ENCODE data around the gene NDUFAF8.

The NDUFAF8 gene

DNA sequence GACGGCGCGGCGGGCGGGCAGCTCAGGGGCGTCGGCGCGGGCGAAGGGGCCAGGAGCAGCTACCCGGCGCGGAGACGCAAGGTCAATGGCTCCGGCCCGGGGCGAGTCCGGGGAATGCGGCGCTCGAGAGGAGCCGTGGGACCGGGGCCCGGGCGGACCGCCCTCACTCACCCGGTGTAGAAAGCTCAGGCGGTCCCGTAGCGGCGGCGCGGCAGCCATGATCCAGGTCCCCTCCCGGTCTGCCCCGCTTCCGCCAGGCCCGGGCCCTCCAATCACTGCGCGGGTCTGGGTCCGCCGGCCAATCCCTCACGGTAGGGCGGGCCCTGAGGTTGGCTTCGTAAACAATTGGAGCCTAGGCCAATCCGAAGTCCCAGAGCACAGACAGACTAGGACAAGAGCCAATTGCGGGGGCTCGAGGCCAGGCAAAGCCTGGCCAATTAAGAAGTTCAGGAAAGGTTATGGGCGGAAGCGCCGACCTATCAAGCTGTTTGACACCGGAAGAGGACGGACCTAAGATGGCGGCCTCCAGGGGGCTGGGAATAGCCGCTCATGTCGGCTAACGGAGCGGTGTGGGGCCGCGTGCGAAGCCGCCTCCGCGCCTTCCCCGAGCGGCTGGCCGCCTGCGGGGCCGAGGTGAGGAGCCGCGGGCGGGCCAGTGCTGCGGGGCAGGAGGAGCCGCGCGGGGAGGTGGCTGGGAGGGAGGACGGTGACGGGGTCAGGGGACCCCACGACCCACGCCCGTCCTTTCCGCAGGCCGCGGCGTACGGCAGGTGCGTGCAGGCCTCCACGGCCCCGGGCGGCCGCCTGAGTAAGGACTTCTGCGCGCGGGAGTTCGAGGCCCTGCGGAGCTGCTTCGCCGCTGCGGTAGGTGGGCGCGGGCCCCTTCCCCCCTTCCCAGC is at the start of gene NDUFAF8, which contains the start of gene TEPSIN:
Gene NDUFAF8, plus strand, starts transcription at position 504 of the 899 bp plus-strand sequence. Its CDS starts 46 bp downstream, at position 550.
Gene TEPSIN, minus strand, starts transcription at position 241 of the 899 bp plus-strand sequence. Its CDS starts 22 bp downstream, at position 219.
- TF ChIP-seq EZH2 (IDR thresholded peaks at IDR 0.05; ENCODE audit: borderline replicate concordance, low read depth, low read length, severe bottlenecking): no peak
- TF ChIP-seq, protein P1, sequence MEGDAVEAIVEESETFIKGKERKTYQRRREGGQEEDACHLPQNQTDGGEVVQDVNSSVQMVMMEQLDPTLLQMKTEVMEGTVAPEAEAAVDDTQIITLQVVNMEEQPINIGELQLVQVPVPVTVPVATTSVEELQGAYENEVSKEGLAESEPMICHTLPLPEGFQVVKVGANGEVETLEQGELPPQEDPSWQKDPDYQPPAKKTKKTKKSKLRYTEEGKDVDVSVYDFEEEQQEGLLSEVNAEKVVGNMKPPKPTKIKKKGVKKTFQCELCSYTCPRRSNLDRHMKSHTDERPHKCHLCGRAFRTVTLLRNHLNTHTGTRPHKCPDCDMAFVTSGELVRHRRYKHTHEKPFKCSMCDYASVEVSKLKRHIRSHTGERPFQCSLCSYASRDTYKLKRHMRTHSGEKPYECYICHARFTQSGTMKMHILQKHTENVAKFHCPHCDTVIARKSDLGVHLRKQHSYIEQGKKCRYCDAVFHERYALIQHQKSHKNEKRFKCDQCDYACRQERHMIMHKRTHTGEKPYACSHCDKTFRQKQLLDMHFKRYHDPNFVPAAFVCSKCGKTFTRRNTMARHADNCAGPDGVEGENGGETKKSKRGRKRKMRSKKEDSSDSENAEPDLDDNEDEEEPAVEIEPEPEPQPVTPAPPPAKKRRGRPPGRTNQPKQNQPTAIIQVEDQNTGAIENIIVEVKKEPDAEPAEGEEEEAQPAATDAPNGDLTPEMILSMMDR (IDR thresholded peaks at IDR 0.05; ENCODE audit: borderline replicate concordance, extremely low read depth, low read length, poor library complexity, severe bottlenecking): no peak
- peak within 1 kb of the TSS; percentile 79 for H3K27ac ChIP-seq (ENCODE audit: low read length)
- H3K9me3 ChIP-seq (ENCODE audit: insufficient read depth, low read length, severe bottlenecking): no peaks in the 10 kb centered on the region
- H3K4me1 ChIP-seq (ENCODE audit: insufficient read depth, low read length): peaks cover 45% of the 10 kb centered on the region
- H2AFZ ChIP-seq (ENCODE audit: low read depth, low read length): peak within 1 kb of the TSS; percentile 85
- peak within 1 kb of the TSS; percentile 82 to 89 for H3K4me3 ChIP-seq (ENCODE audit: low read depth in 1 of 2, low read length in 2 of 2)
- peaks cover 37% of the 10 kb centered on the region for H3K36me3 ChIP-seq (ENCODE audit: insufficient read depth, low read length)
- H3K79me2 ChIP-seq (ENCODE audit: insufficient read depth, low read length): peaks cover 65% of the 10 kb centered on the region
- H3K4me2 ChIP-seq (ENCODE audit: insufficient read depth, low read length): peak within 1 kb of the TSS; percentile 93
- DNase-seq (peak; percentile 99), ATAC-seq (ENCODE audit: insufficient read depth, low read depth) (peak; percentile 96)
- H4K20me1 ChIP-seq (ENCODE audit: insufficient read depth, low read length): peaks cover 43% of the 10 kb centered on the region
- H3K9ac ChIP-seq (ENCODE audit: low read depth, low read length): peak within 1 kb of the TSS; percentile 85
- H3K27me3 ChIP-seq (ENCODE audit: insufficient read depth, low read length, poor library complexity): no peaks in the 10 kb centered on the region

GRCh38 chr17:81189670-81190530 is 49.2 kb upstream of the NDUFAF8 start:
- Histone ChIP-seq H3K4me3 (ENCODE audit: low read depth in 1 of 2, low read length in 2 of 2) (no peak overlapping the region), H3K4me2 (ENCODE audit: insufficient read depth, low read length) (no peak overlapping the region), H3K4me1 (ENCODE audit: insufficient read depth, low read length) (no peaks in the 10 kb centered on the region), H3K9ac (ENCODE audit: low read depth, low read length) (no peak overlapping the region), H2AFZ (ENCODE audit: low read depth, low read length) (no peak overlapping the region), H4K20me1 (ENCODE audit: insufficient read depth, low read length) (no peaks in the 10 kb centered on the region; the same call in 1 of the 2 replicates), H3K36me3 (ENCODE audit: insufficient read depth, low read length) (peaks cover 38% of the 10 kb centered on the region), H3K79me2 (ENCODE audit: insufficient read depth, low read length) (no peaks in the 10 kb centered on the region), H3K9me3 (ENCODE audit: insufficient read depth, low read length, severe bottlenecking) (no peaks in the 10 kb centered on the region), H3K27ac (ENCODE audit: low read length) (no peak overlapping the region), H3K27me3 (ENCODE audit: insufficient read depth, low read length, poor library complexity) (no peaks in the 10 kb centered on the region)
- TF ChIP-seq, protein P1 (IDR thresholded peaks at IDR 0.05; ENCODE audit: borderline replicate concordance, extremely low read depth, low read length, poor library complexity, severe bottlenecking): no peak
- DNase-seq (no peak), ATAC-seq (ENCODE audit: insufficient read depth, low read depth) (no peak)

- DNase-seq (no peak), ATAC-seq (ENCODE audit: insufficient read depth, low read depth) (no peak)
- Histone ChIP-seq H3K4me2 (ENCODE audit: insufficient read depth, low read length) (no peak overlapping the region), H3K4me1 (ENCODE audit: insufficient read depth, low read length) (no peaks in the 10 kb centered on the region), H4K20me1 (ENCODE audit: insufficient read depth, low read length) (no peaks in the 10 kb centered on the region; the same call in 1 of the 2 replicates), H3K36me3 (ENCODE audit: insufficient read depth, low read length) (peaks cover 45% of the 10 kb centered on the region), H2AFZ (ENCODE audit: low read depth, low read length) (no peak overlapping the region), H3K27me3 (ENCODE audit: insufficient read depth, low read length, poor library complexity) (no peaks in the 10 kb centered on the region), H3K9ac (ENCODE audit: low read depth, low read length) (no peak overlapping the region), H3K4me3 (ENCODE audit: low read depth in 1 of 2, low read length in 2 of 2) (no peak overlapping the region), H3K27ac (ENCODE audit: low read length) (no peak overlapping the region), H3K9me3 (ENCODE audit: insufficient read depth, low read length, severe bottlenecking) (no peaks in the 10 kb centered on the region), H3K79me2 (ENCODE audit: insufficient read depth, low read length) (no peaks in the 10 kb centered on the region)
- TF ChIP-seq EZH2 (IDR thresholded peaks at IDR 0.05; ENCODE audit: borderline replicate concordance, low read depth, low read length, severe bottlenecking): no peak
- TF ChIP-seq, protein P1 (IDR thresholded peaks at IDR 0.05; ENCODE audit: borderline replicate concordance, extremely low read depth, low read length, poor library complexity, severe bottlenecking): no peak
Measured at GRCh38 chr17:81190591-81190990, 48.5 kb upstream of the NDUFAF8 start.

Data from DND-41 (cell line).